ENCODE measurements around the gene S1PR4. TPM values are rescaled to one million over a fixed set of nuclear protein-coding genes. Genes with fewer than 3 reads are reported as not detected.

The S1PR4 gene
- total and polyA plus RNA-seq, 2 of the 8 experiments (the other 6 are each of a cell fraction or from before 2014, with no cell fraction given) = not detected

GRCh38 chr19:3167533-3168272 lies 10.9 kb upstream of the S1PR4 start:
- Histone ChIP-seq H2BK12ac (ENCODE audit: low read depth, low read length) (no peak overlapping the region), H3K79me2 (ENCODE audit: control insufficient read depth in 1 of 2, insufficient read depth in 2 of 2, low read length in 2 of 2) (no peaks in the 10 kb centered on the region), H3K9ac (replicated peaks in 1 of 4; ENCODE audit: extremely low read depth in 1 of 4, low read depth in 3 of 4, low read length in 3 of 4) (no peak overlapping the region), H3K18ac (ENCODE audit: extremely low read depth, low read length) (no peak overlapping the region; the same call in 1 of the 2 replicates), H2AFZ (ENCODE audit: low read length) (no peak overlapping the region; the same call in 1 of the 2 replicates), H4K8ac (ENCODE audit: extremely low read depth, insufficient read depth, low read length) (no peak overlapping the region), H2BK15ac (ENCODE audit: low read length) (no peak overlapping the region), H3K36me3 (ENCODE audit: control insufficient read depth in 2 of 4, insufficient read depth in 4 of 4, low read length in 3 of 4) (no peaks in the 10 kb centered on the region), H3K4me3 (ENCODE audit: extremely low read depth in 1 of 4, insufficient read depth in 2 of 4, low read depth in 3 of 4, low read length in 4 of 4) (no peak overlapping the region), H3K4me1 (replicated peaks in 1 of 4; ENCODE audit: control insufficient read depth in 3 of 4, insufficient read depth in 4 of 4, low read length in 3 of 4) (peaks cover 0 to 3% (median 0%) of the 10 kb centered on the region in 4 experiments; a peak in 1 of 7 replicates), H3K56ac (replicated peaks; ENCODE audit: insufficient read length, low read depth, low read length) (no peak overlapping the region), H3K23ac (ENCODE audit: insufficient read length) (no peak overlapping the region), H2AK5ac (ENCODE audit: low read depth, low read length) (no peak overlapping the region), H4K20me1 (replicated peaks in 1 of 2; ENCODE audit: control insufficient read depth in 1 of 2, insufficient read depth in 2 of 2, low read length in 2 of 2) (no peaks in the 10 kb centered on the region), H2BK5ac (ENCODE audit: low read depth, low read length) (no peak overlapping the region), H3K4me2 (ENCODE audit: insufficient read depth in 1 of 2, low read depth in 2 of 2, low read length in 2 of 2) (no peak overlapping the region), H3K23me2 (ENCODE audit: low read depth, low read length) (no peaks in the 10 kb centered on the region), H4K91ac (replicated peaks; ENCODE audit: insufficient read length, low read length) (no peak overlapping the region), H3K14ac (ENCODE audit: insufficient read length) (no peak overlapping the region), H3K27me3 (replicated peaks in 1 of 4; ENCODE audit: control insufficient read depth in 3 of 4, extremely low read depth in 1 of 4, insufficient read depth in 3 of 4, low read length in 3 of 4) (peaks cover 0 to 6% (median 2%) of the 10 kb centered on the region in 4 experiments; a peak in 3 of 7 replicates), H3K4ac (replicated peaks; ENCODE audit: insufficient read length, low read depth, low read length) (no peak overlapping the region), H2BK120ac (replicated peaks; ENCODE audit: low read depth, low read length) (no peak overlapping the region), H4K5ac (ENCODE audit: insufficient read length, low read depth, low read length) (no peak overlapping the region), H2BK20ac (ENCODE audit: low read length) (no peak overlapping the region), H3K27ac (ENCODE audit: low read depth, low read length) (no peak overlapping the region), H3K9me3 (ENCODE audit: insufficient read depth in 2 of 2, low read depth in 1 of 2, low read length in 1 of 2) (no peaks in the 10 kb centered on the region), H3K79me1 (ENCODE audit: low read depth, low read length) (no peaks in the 10 kb centered on the region; the same call in 1 of the 2 replicates)
- TF ChIP-seq CBX8 (IDR thresholded peaks at IDR 0.05; ENCODE audit: borderline replicate concordance, low read depth, low read length) = no peak
- TF ChIP-seq EP300 (IDR thresholded peaks at IDR 0.05; ENCODE audit: borderline replicate concordance in 1 of 2, low read depth in 2 of 2, low read length in 2 of 2) = no peak
- no peak for TF ChIP-seq SRF (IDR thresholded peaks at IDR 0.05; ENCODE audit: low read depth, low read length)
- TF ChIP-seq PHF8 (conservative IDR thresholded peaks at IDR 0.05; ENCODE audit: low read depth, low read length) = no peak
- TF ChIP-seq CTBP2 (IDR thresholded peaks at IDR 0.05; ENCODE audit: borderline replicate concordance, insufficient read depth, insufficient read length, low read length) = no peak
- no peak for TF ChIP-seq RXRA (IDR thresholded peaks at IDR 0.05; ENCODE audit: insufficient read depth, low read depth, low read length)
- no peak for TF ChIP-seq EGR1 (IDR thresholded peaks at IDR 0.05; ENCODE audit: borderline replicate concordance, low read depth, low read length)
- no peak for TF ChIP-seq EZH2 (IDR thresholded peaks at IDR 0.05; ENCODE audit: low read depth, low read length, severe bottlenecking)
- no peak for DNase-seq (ENCODE audit: low read depth in 1 of 2, low spot score in 2 of 2)
- ChIA-PET CTCF (ENCODE audit: partially characterized antibody) (interaction anchor here (0.6 to 11.1 kb wide), 6 partner anchors 39 to 531 kb away, joined by 3 to 162 read pairs (median 4); no protein-coding TSS in a partner anchor), POLR2A (ENCODE audit: partially characterized antibody) (no interaction called here)
- WGBS, 2 experiments (ENCODE audit: extremely low coverage in 1 of 2, insufficient coverage in 1 of 2, insufficient read length in 1 of 2, insufficient replicate concordance in 2 of 2, low coverage in 1 of 2, low lambda C conversion rate in 2 of 2, missing lambda C conversion rate in 1 of 2) = 75% methylated on average over 13 of the region's 13 CpGs; no CpG with 5 or more reads in 1 of the 2 experiments
- no peak for FAIRE-seq
